Psoas muscle (tissue), 8 donors: Measurements from ENCODE around the gene SEC22A. TPM values are rescaled to one million over a fixed set of nuclear protein-coding genes. Genes with fewer than 3 reads are reported as not detected.

Source experiments
- ATAC-seq, 4 donors: fragments of 200-7000 bp; cut with Tn5 transposase; one replicate each; pipeline ENCODE4 v1.9.1; 2020; ENCODE audit warnings: moderate library complexity in 3 of 4, mild to moderate bottlenecking in 2 of 4
- DNase-seq, 2 donors: peaks; one replicate each; pipeline ENCODE4 v3.0.0-alpha.2; 2020
- H3K27ac ChIP-seq: fragments of 200-600 bp; one replicate; pipeline ENCODE4 v1.8.0; 2022
- H3K27me3 ChIP-seq, 3 donors: fragments of 200-600 bp in 1 of 3; one replicate each; pipeline versions ENCODE4 v1.6.1 to v1.8.0; 2013 to 2022; ENCODE audit warnings: low read length in 2 of 3, mild to moderate bottlenecking in 2 of 3, moderate library complexity in 1 of 3; ENCODE audit not compliant: insufficient read depth in 3 of 3
- H3K36me3 ChIP-seq, 2 donors: fragments of 200-600 bp in 1 of 2; one replicate each; pipeline versions ENCODE4 v1.6.1 to v1.8.0; 2013 to 2022; ENCODE audit warnings: low read depth in 1 of 2, mild to moderate bottlenecking in 1 of 2, moderate library complexity in 1 of 2; ENCODE audit not compliant: insufficient read depth in 1 of 2
- H3K4me1 ChIP-seq: fragments of 200-600 bp; one replicate; pipeline ENCODE4 v1.8.0; 2022
- H3K4me3 ChIP-seq: fragments of 200-600 bp; one replicate; pipeline ENCODE4 v1.8.0; 2022; ENCODE audit warnings: mild to moderate bottlenecking
- H3K9me3 ChIP-seq: fragments of 200-600 bp; one replicate; pipeline ENCODE4 v1.8.0; 2022
- CTCF ChIP-seq: fragments of 200-600 bp; IDR thresholded peaks from one replicate; pipeline ENCODE4 v1.8.0; 2022; ENCODE audit warnings: antibody characterized with exemption
- WGBS, 3 donors: extraction: QIAGEN DNeasy Blood & Tissue Kit; methylation state at CpG; one replicate each; pipeline versions ENCODE4 v1.1.6 to v1.1.7; 2013; 5-methylcytosine and 5-hydroxymethylcytosine counted together
- intact Hi-C, 2 donors: fragments of 100-400 bp; cut with DNase I; formaldehyde crosslinking; loops; one replicate each; pipeline versions ENCODE4 v1.11.0 to v1.14.2; 2022
- polyA plus RNA-seq, 3 donors: library from polyadenylated mRNA; stranded (reverse); fragments of 200-250 nt; gene quantifications; one replicate each; pipeline ENCODE4 v1.2.3, GENCODE V29; 2013
- total RNA-seq, 4 donors: library from RNA; stranded (reverse); fragmentation: NEBNext Ultra II Directional in 2 of 4; extraction: Animal tissue kit (Norgen Biotek cat#: 25700) in 2 of 4; gene quantifications; one replicate each; pipeline versions ENCODE4 v1.2.1 to v1.2.4, GENCODE V29; 2021 to 2023
- donor health status: healthy with polysubstance abuse.
- donor health status: DM: no; HTN: no; CAD: no; lungs with moderate emphysema.
- donor health status: Bipolar disorder and iron deficiency.
- donor health status: healthy.
- donor health status: DM: yes; HTN: yes; CAD: no.
- donor health status: DM: no; HTN: no; CAD: no.
- donor health status: DM: no; HTN: no; CAD: no.
- donor health status: DM: yes; HTN: yes; CAD: no.

The SEC22A gene
- total and polyA plus RNA-seq, 7 donors, result 5.1 to 7.4 (median 5.9) TPM

GRCh38 chr3:123161167-123161566 is 40.6 kb upstream of the SEC22A start:
- Histone ChIP-seq H3K36me3 (peaks cover 0 to 28% of the 10 kb centered on the region in 2 donors), H3K9me3 (no peaks in the 10 kb centered on the region), H3K27ac (no peak overlapping the region), H3K4me3 (no peak overlapping the region), H3K4me1 (no peaks in the 10 kb centered on the region), H3K27me3 (no peaks in the 10 kb centered on the region)
- intact Hi-C loops, result no loop called here
- DNase-seq, result no peak
- 92 to 96% (median 96%) methylated on average over 7 of the region's 7 CpGs for WGBS, 3 donors
- no peak for TF ChIP-seq CTCF
- ATAC-seq, result no peak

DNA sequence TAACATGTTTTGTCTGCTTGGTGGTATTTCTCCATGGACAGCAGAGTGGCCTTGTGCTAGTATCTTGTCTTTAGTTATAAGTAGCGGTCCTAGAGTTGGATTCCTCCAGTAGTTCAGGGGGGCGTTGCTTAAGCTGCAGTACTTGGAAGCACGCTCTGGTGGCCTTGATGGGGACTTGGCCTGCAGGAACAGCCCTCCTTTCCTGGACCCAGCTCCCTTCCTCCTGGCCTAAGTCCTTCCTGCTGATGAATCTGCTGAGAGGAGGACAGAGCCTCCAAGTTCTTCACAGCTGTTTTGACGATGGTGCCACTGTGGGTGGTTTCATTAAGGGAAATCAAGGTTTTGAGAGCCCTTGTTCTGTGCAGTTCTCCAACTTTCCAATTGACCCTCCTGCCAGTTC is 38.6 kb upstream of the SEC22A start:
- Histone ChIP-seq H3K4me3 (no peak overlapping the region), H3K27me3 (no peaks in the 10 kb centered on the region), H3K36me3 (peaks cover 0 to 28% of the 10 kb centered on the region in 2 donors), H3K9me3 (peaks cover 3% of the 10 kb centered on the region), H3K4me1 (no peaks in the 10 kb centered on the region), H3K27ac (no peak overlapping the region)
- intact Hi-C loops, result no loop called here
- ATAC-seq, result no peak
- DNase-seq, result no peak
- 82 to 84% (median 83%) methylated on average over 4 of the region's 4 CpGs for WGBS, 3 donors
- no peak for TF ChIP-seq CTCF

GRCh38 chr3:123165163-123165562 is 36.6 kb upstream of the SEC22A start:
- Histone ChIP-seq H3K36me3 (peaks cover 0 to 28% of the 10 kb centered on the region in 2 donors), H3K27ac (no peak overlapping the region), H3K4me3 (no peak overlapping the region), H3K27me3 (no peaks in the 10 kb centered on the region), H3K9me3 (peaks cover 3% of the 10 kb centered on the region), H3K4me1 (no peaks in the 10 kb centered on the region)
- no peak for TF ChIP-seq CTCF
- 96 to 97% (median 97%) methylated on average over 1 of the region's 1 CpG for WGBS, 3 donors
- ATAC-seq, result no peak
- DNase-seq, result no peak
- intact Hi-C loops, result no loop called here

GRCh38 chr3:123167686-123168085 is 34.1 kb upstream of the SEC22A start:
- Histone ChIP-seq H3K9me3 (peaks cover 3% of the 10 kb centered on the region), H3K4me3 (no peak overlapping the region), H3K36me3 (peaks cover 0 to 15% of the 10 kb centered on the region in 2 donors), H3K27ac (no peak overlapping the region), H3K27me3 (no peaks in the 10 kb centered on the region), H3K4me1 (no peaks in the 10 kb centered on the region)
- ATAC-seq (no peak), DNase-seq (no peak)
- intact Hi-C loops, result no loop called here
- 96 to 100% (median 98%) methylated on average over 2 of the region's 2 CpGs for WGBS, 3 donors
- no peak for TF ChIP-seq CTCF

GRCh38 chr3:123168122-123168521 is 33.6 kb upstream of the SEC22A start:
- Histone ChIP-seq H3K4me1 (no peaks in the 10 kb centered on the region), H3K27ac (no peak overlapping the region), H3K27me3 (no peaks in the 10 kb centered on the region), H3K9me3 (peaks cover 3% of the 10 kb centered on the region), H3K4me3 (no peak overlapping the region), H3K36me3 (peaks cover 0 to 13% of the 10 kb centered on the region in 2 donors)
- TF ChIP-seq CTCF, result no peak
- DNase-seq (no peak), ATAC-seq (no peak)
- intact Hi-C loops, result no loop called here
